LNCAP (cell line): Measurements from ENCODE around the gene SLC24A4.

ENCODE experiments used
- TF ChIP-seq, protein P1 (sequence below): fragments of 450-650 bp; IDR thresholded peaks from 2 replicates; pipeline ENCODE4 v1.5.1; 2017; ENCODE audit warnings: mild to moderate bottlenecking

The SLC24A4 gene

DNA sequence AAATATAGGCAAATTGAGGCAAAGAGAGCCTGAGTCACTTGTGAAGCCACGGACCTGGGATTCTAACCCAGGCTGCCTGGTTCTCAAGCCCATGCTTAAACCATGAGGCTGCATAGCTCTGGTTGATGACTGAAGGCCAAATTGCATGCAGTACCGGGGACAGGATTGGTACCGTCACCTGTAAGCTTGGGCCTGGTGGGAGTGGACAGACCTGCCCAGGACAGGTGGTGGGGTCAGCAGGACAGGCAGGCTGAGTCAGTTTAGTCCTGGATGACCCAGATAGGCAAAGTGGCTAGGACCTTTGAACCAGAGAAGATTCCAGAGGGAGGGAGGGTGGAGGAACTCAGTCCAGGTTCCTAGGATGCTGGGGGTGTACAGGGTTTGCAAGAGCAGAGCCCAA is 216.5 kb downstream of the SLC24A4 start:
- TF ChIP-seq, protein P1, sequence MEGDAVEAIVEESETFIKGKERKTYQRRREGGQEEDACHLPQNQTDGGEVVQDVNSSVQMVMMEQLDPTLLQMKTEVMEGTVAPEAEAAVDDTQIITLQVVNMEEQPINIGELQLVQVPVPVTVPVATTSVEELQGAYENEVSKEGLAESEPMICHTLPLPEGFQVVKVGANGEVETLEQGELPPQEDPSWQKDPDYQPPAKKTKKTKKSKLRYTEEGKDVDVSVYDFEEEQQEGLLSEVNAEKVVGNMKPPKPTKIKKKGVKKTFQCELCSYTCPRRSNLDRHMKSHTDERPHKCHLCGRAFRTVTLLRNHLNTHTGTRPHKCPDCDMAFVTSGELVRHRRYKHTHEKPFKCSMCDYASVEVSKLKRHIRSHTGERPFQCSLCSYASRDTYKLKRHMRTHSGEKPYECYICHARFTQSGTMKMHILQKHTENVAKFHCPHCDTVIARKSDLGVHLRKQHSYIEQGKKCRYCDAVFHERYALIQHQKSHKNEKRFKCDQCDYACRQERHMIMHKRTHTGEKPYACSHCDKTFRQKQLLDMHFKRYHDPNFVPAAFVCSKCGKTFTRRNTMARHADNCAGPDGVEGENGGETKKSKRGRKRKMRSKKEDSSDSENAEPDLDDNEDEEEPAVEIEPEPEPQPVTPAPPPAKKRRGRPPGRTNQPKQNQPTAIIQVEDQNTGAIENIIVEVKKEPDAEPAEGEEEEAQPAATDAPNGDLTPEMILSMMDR = no peak

DNA sequence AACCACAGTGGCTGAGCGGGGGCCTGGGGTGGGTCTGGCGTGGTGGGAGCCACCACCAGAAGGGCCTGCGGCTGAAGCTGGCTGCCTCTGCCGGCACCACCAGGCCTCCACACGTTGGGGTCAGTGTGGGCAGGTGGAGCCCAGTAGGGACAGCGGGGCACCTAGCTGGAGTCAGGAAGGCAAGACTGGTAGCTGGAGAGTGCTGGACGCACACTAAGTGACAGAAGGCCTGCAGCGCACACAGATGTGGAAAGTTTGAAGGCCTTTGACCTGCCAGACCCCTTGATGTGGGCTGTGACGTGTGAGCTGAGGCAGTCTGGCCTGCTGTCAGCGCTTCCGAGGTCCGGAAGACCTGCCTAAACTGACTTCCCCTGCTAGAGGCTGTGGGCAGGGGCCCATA is 216.9 kb downstream of the SLC24A4 start:
- TF ChIP-seq, protein P1 = no peak

DNA sequence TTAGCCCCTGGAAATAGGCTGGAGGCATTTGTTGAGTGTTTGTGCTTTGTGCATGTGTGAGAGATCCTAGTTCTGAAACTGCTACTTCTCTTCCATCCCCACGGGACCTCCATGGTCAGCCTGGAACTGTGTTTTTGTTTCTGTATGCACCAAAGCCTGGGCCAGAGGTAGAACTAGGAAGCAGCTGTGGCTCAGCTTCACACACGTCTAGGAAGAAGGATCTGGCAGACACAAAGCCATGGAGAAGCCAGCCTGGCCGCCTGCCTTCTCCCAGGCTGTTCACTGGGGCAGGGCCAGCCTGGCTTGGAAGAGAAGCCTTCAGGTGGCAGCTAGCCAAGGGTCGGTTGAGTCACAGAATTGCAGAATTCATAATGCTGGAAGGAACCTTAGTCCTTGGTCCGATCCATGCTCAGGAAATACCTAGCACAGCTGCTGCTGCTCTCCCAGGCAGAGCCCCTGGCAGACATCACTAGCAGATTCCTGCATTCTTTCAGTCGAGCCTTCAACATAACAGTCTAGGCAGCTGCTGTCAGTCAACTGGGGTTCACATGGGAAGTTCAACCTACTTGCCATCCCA is 217.6 kb downstream of the SLC24A4 start:
- TF ChIP-seq, protein P1 = no peak

DNA sequence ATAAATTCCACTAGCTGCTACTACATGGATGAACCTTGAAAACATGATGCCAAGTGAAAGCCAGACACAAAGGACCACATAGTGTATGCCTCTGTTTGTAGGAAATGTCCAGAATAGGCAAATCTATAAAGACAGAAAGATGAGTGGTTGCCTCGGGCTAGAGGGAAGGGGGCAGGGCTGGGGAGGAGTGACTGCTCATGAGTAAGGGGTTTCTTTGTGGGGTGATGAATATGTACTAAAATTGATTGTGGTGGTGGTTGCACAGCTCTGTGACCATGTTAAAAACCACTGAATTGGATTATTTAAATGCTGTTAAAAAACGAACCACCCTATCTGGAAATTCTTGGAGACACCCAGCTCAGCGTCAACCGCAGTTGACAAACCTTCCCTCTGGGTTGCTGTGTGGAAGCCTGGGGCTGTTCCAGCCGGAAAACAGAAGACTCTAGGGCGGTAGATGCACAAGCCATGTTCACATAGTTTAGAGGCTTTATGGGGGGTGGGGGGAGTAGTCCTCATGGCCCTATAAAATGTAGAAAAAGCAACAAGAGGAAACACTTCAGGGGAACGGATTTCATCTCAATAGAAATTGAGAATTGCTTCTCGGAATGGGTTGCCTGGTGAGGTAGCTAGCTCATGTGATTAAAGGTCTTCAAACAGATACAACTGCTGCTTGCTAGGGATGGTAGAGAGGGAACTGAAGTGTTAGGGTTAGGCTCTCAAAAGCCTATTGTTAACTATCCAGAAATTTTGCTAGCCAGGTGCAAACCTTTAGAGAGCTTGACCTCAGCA is 220.0 kb downstream of the SLC24A4 start:
- TF ChIP-seq, protein P1 = no peak

DNA sequence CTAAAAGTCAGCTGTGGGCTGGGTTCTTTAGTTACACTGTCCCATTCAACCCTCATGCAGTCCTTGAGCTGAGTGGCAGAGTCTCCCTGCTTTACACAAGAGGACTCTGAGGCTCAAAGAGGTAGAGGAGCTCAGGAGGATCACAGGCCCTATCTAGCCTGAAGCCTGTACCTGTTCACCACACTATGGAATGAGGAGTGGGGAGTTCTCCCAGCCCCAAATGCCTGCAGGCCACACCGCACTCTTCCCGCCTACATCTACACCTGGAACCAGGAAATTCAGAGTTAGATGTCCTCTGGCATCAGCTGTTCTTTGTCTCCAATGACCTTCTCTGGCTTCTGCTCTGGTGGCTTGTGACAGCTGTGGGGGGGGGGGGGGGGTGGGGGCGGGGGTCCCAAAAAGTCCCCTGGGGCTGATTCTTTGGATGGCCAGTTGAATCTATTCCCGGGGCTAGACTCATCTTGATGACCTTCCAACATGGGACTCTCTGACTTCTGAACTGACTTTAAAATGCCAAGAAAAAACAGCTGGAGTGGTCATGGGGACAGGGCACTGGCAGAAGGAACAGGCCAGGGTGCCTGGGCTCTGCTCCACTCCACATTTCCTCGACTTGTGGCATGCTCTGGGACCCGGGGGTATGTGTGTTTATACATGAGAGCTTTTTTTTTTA is 221.2 kb downstream of the SLC24A4 start:
- TF ChIP-seq, protein P1 = no peak

DNA sequence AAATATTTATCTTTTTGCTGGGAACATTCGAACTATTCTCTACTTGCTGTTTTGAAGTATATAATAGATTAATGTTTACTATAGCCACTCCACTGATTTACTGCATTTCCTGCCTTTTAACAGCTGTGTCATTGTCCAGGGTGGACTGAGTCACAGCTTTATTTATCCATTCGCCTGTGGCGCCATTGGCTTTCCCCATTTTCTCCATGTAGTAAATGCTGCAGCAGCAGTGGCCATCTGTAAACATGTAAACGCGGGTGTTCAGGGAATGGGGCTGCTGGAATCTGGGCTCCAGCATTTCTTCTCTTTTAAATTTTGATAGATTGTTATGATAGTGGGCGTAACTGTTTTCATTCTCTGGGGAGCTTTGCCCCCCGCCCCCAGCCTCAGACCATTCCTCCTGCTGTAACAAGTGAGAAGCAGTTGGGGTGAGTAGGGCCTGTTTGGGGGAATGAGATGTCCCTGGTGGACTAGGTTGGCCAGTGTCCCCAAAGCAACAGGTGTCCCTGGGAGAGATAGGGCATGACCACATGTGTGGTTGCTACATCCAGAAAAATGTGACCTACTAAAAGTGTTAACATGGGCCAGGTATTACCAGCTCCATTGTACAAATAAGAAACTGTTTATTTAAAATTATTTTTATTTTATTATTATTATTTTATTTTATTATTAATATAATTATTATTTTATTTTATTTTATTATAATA is 223.5 kb downstream of the SLC24A4 start:
- TF ChIP-seq, protein P1 = no peak

DNA sequence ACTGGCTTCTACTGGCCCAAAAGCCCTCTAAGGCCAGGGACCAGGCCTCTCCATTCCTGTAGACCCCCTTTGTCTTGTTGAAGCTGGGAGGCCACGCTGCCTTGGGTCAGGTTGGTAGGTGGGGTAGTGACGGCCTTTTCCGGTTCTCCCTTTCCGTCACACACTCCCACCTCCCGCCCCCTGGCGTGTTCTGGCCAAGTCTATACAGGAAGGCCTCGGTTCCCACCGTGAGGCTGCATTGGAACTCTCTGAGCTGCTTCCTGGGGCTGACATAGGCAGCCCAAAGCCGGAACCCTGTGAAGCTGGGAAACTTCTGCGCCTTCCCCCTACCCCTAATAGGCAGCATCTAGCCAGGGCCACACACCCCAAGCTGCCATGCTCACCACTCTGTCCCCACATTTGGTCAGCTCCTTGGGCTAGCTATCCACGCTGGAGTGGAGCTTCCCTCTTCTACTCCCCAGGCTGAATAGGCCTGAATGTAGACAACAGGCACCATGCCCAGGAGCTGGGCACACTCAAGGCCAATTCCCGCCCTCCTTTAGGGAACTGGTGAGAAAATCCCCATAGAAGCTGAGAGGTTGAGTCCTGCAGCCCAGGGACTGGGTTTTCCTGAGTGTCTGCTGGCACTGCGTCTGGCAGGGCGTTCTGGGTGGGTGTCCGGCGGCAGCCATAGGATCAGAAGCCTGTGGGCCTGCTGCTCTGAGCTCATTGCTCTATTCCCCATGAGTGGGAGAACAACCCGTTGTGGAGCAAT is 226.3 kb downstream of the SLC24A4 start:
- TF ChIP-seq, protein P1 = no peak
